Pancreas (tissue), 10 donors: ENCODE results near the gene B3GNT3. TPM values are rescaled to one million over a fixed set of nuclear protein-coding genes. Genes with fewer than 3 reads are reported as not detected.

ENCODE experiments used
- ATAC-seq, 4 donors: fragments of 200-7000 bp; cut with Tn5 transposase; one replicate each; pipeline versions ENCODE4 v1.8.0 to v1.9.1; 2020; ENCODE audit warnings: mild to moderate bottlenecking in 4 of 4, moderate library complexity in 4 of 4
- DNase-seq, 6 donors: peaks; one replicate each; pipeline ENCODE4 v3.0.0-alpha.2; 2020
- FAIRE-seq: peaks from 2 replicates; lab custom pipeline; 2012; peaks lifted over from hg19 to GRCh38; lab: Jason Lieb, UNC
- H3K27ac ChIP-seq, 4 donors: fragments of 200-600 bp; sonication (generic); 1 replicate in 3 of 4; 2 replicates in 1 of 4; pipeline versions ENCODE4 v1.5.0 to v1.8.0; 2020
- H3K27me3 ChIP-seq, 4 donors: fragments of 200-600 bp; one replicate each; pipeline ENCODE4 v1.8.0; 2021
- H3K36me3 ChIP-seq, 3 donors: fragments of 200-600 bp; sonication (generic) in 1 of 3; one replicate each; pipeline versions ENCODE4 v1.5.0 to v1.8.0; 2020 to 2021
- H3K4me1 ChIP-seq, 3 donors: fragments of 200-600 bp; one replicate each; pipeline ENCODE4 v1.8.0; 2021
- H3K4me3 ChIP-seq, 4 donors: fragments of 200-600 bp; sonication (generic) in 2 of 4; one replicate each; pipeline versions ENCODE4 v1.5.0 to v1.8.0; 2020 to 2021
- H3K9me3 ChIP-seq, 4 donors: fragments of 200-600 bp; one replicate each; pipeline ENCODE4 v1.8.0; 2021
- WGBS, 2 donors: extraction: QIAGEN DNeasy Blood & Tissue Kit; methylation state at CpG; one replicate each; pipeline ENCODE4 v1.1.7; 2013; 5-methylcytosine and 5-hydroxymethylcytosine counted together
- intact Hi-C, 3 donors: fragments of 100-400 bp; cut with DNase I; formaldehyde crosslinking; loops; one replicate each; pipeline versions ENCODE4 v1.11.1 to v1.14.2; 2022
- polyA plus RNA-seq, 2 donors: library from polyadenylated mRNA; stranded (reverse); fragments of 200-250 nt; gene quantifications; one replicate each; pipeline ENCODE4 v1.2.3, GENCODE V29; 2013
- total RNA-seq, 6 donors: library from RNA; stranded (reverse); fragmentation: NEBNext Ultra II Directional in 4 of 6; extraction: Animal tissue kit (Norgen Biotek cat#: 25700) in 4 of 6; gene quantifications; one replicate each; pipeline versions ENCODE4 v1.2.1 to v1.2.4, GENCODE V29; 2021 to 2023
- TF ChIP-seq, protein P1 (sequence below), 4 donors: fragments of 200-600 bp; sonication (generic) in 3 of 4; IDR thresholded peaks; one replicate each; pipeline versions ENCODE4 v1.5.0 to v1.8.0; 2021; ENCODE audit warnings: antibody characterized with exemption in 4 of 4
- donor health status: healthy with polysubstance abuse.
- donor health status: DM: no; HTN: no; CAD: no; lungs with moderate emphysema.
- donor health status: DM: no; HTN: no; CAD: no.
- donor health status: control.
- donor health status: control.
- donor health status: Bipolar disorder and iron deficiency.
- donor health status: DM: yes; HTN: yes; CAD: no.
- donor health status: DM: no; HTN: no; CAD: no.
- donor health status: DM: no; HTN: no; CAD: no.
- donor health status: DM: yes; HTN: yes; CAD: no.

B3GNT3 gene
- total and polyA plus RNA-seq, 8 donors, result 1.7 to 6.0 (median 3.2) TPM

DNA sequence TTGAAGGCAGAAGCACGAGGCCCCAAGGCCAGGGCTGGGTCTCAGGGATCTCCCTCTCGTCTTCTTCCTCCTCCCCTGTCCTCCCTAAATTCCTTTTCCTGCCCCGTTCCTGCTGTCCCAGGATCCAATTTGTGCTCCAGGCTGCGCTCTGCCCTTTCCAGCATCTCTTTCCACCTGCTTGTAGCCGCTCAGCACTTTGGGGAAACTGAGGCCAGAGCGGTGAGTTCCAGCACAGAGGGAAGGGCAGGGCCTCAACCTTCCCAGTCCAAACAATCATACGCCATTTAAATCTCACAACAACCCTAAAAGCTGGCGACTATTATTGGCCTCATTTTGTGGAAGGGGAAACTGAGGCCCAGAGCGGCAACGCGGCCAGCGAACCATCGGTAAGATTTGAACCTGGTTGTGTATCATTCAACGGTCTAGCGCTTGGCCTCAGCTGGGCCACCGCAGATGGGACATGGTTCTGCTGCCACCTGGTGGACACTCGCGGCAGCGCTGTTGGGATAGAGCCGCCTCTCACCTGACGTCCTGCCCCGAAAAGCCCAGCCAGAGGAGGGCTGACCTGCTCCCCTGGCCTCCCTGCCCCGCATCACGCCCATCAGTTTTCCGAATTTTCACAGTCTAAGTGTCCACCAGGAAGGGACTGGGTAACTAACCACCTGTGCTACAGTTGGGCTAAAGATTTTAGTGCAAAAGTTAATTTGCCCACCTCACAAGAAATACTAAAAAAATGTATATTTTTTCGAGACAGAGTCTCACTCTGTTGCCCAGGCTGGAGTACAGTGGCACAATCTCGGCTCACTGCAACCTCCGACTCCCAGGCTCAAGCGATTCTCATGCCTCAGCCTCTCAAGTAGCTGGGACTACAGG, 60.6 kb downstream of the B3GNT3 start:
- no peaks in the 10 kb centered on the region for H3K27me3 ChIP-seq
- H3K36me3 ChIP-seq, result no peaks in the 10 kb centered on the region
- no peaks in the 10 kb centered on the region for H3K9me3 ChIP-seq
- ATAC-seq (peak; percentile 42 to 63 (median 57)), DNase-seq (peak; percentile 73 to 99 (median 91)), FAIRE-seq (no peak)
- no peak overlapping the region for H3K27ac ChIP-seq
- TF ChIP-seq, protein P1, sequence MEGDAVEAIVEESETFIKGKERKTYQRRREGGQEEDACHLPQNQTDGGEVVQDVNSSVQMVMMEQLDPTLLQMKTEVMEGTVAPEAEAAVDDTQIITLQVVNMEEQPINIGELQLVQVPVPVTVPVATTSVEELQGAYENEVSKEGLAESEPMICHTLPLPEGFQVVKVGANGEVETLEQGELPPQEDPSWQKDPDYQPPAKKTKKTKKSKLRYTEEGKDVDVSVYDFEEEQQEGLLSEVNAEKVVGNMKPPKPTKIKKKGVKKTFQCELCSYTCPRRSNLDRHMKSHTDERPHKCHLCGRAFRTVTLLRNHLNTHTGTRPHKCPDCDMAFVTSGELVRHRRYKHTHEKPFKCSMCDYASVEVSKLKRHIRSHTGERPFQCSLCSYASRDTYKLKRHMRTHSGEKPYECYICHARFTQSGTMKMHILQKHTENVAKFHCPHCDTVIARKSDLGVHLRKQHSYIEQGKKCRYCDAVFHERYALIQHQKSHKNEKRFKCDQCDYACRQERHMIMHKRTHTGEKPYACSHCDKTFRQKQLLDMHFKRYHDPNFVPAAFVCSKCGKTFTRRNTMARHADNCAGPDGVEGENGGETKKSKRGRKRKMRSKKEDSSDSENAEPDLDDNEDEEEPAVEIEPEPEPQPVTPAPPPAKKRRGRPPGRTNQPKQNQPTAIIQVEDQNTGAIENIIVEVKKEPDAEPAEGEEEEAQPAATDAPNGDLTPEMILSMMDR (IDR thresholded peaks at IDR 0.05), result peak; percentile 91 to 97 (median 96)
- intact Hi-C loops, result loop anchor here in 2 of 3 donors (5.0 to 10.0 kb wide), 2 partner anchors 77 to 151 kb away; partner anchors contain the start of gene CCDC124 (in 1 of the 2)
- no peak overlapping the region for H3K4me3 ChIP-seq
- no peaks in the 10 kb centered on the region for H3K4me1 ChIP-seq
- 8 to 11% methylated on average over 29 of the region's 29 CpGs for WGBS, 2 donors

DNA sequence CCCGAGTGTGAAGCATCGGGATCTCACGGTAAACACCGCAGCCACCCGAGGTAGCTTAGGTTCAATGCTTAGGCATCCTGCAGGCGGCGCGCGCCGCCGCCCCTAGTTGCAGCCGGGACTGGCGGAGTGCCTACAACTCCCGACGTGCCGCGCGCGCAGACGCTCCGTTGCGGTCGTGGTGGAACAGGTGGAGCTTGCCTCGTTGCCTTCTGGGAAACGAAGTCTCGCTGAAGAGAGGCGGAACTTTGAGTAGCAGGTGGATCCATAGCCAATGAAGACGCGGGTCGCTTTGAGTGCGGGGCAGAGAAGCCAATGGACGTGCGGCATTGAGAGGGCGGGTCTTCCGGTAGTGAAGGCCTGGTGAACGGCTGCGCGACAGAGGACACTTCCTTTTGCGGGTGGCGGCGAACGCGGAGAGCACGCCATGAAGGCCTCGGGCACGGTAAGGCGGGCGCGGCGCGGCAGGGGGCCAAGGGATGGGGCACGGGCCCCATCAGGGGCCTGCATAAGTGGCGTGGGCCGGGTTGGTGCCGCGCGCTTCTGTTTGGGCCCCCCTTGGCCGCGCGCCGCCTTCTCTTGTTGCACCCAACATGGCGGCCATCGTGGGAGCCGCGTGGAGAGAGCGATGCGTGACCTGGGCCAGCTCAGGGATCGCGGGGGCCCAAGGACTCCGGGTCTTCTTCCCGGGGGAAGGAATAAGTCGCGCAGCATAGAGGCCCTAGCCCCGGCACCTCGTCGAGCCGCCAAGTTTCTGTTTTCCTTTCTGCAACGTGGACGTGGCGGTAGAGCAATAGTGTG, 64.8 kb downstream of the B3GNT3 start, which contains the start of gene RPL18A:
RPL18A (plus strand) TSS at position 378 of the 798 bp plus-strand sequence; CDS start at position 425, 47 bp downstream.
- intact Hi-C loops, result loop anchor here in 2 of 3 donors (5.0 to 10.0 kb wide), 3 partner anchors 73 to 155 kb away; partner anchors contain the start of gene CCDC124 (in 1 of the 2)
- Histone ChIP-seq H3K4me3 (peak within 1 kb of the TSS; percentile 62 to 99 (median 98)), H3K9me3 (no peaks in the 10 kb centered on the region), H3K27me3 (no peaks in the 10 kb centered on the region), H3K4me1 (peaks cover 0 to 9% (median 0%) of the 10 kb centered on the region in 3 donors), H3K27ac (peak within 1 kb of the TSS; percentile 76 to 82 (median 79)), H3K36me3 (peaks cover 4 to 26% (median 19%) of the 10 kb centered on the region in 3 donors)
- WGBS, 2 donors, result 0 to 1% methylated on average over 66 to 80 of the region's 80 CpGs
- DNase-seq (peak; percentile 98 to 99 (median 99)), ATAC-seq (peak; percentile 92 to 97 (median 94)), FAIRE-seq (peak; percentile 94)
- TF ChIP-seq, protein P1 (IDR thresholded peaks at IDR 0.05), result peak; percentile 36 to 57 (median 50)

DNA sequence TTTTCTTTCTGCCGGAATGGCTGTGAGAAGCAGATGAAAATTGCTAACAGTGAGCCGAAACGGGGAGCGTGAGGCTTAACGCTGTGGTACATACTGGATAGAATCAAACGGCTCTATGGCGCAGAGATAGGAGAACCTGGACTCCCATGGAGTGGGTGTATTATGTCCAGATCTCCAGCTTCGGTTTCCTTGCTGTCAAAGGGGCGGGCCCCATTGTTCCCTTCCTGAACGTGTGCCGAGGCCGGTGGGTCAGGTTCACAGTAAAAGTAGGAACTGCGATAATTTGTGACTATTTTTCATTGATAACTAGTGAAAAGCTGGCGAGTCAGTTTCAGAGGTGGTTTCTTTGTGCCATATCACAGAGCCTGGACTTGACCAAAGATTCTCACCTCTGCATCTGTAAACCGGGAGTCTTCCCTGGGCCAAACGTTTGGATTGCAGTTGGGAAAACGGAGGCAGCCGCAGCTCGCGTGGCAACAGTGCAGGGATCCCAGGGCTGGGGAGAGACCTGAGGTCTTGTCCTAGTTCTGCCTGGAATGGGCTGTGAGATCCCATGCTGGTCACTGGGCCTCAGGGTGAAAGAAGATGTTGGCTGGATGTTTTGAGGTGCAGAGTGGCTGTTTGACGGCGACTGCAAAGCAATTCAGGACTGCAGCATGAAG, 65.5 kb downstream of the B3GNT3 start:
- Histone ChIP-seq H3K9me3 (no peaks in the 10 kb centered on the region), H3K36me3 (peaks cover 4 to 26% (median 19%) of the 10 kb centered on the region in 3 donors), H3K27me3 (no peaks in the 10 kb centered on the region), H3K4me3 (peak overlapping the region; percentile 62 to 99 (median 98)), H3K27ac (peak overlapping the region; percentile 76 to 82 (median 79)), H3K4me1 (peaks cover 0 to 9% (median 0%) of the 10 kb centered on the region in 3 donors)
- ATAC-seq (no peak), DNase-seq (no peak), FAIRE-seq (no peak)
- intact Hi-C loops, result loop anchor here in 1 of 3 donors (10.0 kb wide), 1 partner anchor 134 kb away; no protein-coding TSS in a partner anchor
- TF ChIP-seq, protein P1 (IDR thresholded peaks at IDR 0.05), result no peak
- 1% methylated on average over 22 of the region's 22 CpGs for WGBS, 2 donors

DNA sequence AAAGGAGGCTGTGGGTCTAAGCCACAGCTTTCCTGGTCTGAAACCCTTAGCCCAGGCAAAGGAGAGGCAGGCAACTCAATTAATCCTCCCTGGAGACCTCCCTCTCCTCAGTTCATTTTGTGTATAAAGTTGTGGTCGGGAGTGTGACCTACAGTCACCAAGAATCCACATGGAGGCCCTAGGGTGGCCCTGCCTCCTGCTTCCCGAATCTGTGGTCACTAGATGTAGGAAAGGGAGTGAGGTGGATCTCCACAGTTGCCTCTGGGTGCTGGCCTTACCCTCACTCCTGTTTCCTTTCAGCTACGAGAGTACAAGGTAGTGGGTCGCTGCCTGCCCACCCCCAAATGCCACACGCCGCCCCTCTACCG, 66.0 kb downstream of the B3GNT3 start:
- Histone ChIP-seq H3K9me3 (no peaks in the 10 kb centered on the region), H3K27me3 (no peaks in the 10 kb centered on the region), H3K4me1 (peaks cover 0 to 9% (median 0%) of the 10 kb centered on the region in 3 donors), H3K27ac (peak overlapping the region in 1 of 4 donors; percentile 17), H3K4me3 (peak overlapping the region; percentile 62 to 99 (median 98)), H3K36me3 (peaks cover 4 to 26% (median 19%) of the 10 kb centered on the region in 3 donors)
- intact Hi-C loops, result loop anchor here in 1 of 3 donors (10.0 kb wide), 1 partner anchor 134 kb away; no protein-coding TSS in a partner anchor
- FAIRE-seq, result no peak
- no peak for DNase-seq
- TF ChIP-seq, protein P1 (IDR thresholded peaks at IDR 0.05), result no peak
- 28 to 49% methylated on average over 6 to 7 of the region's 7 CpGs for WGBS, 2 donors
- no peak for ATAC-seq
